Calu3 (cell line): ENCODE results near the gene CHST5. TPM values are rescaled to one million over a fixed set of nuclear protein-coding genes. Genes with fewer than 3 reads are reported as not detected.

ENCODE experiments used
- Bru-seq: library from RNA; stranded (reverse); fragments of 400-500 nt; gene quantifications from one replicate; lab custom pipeline; 2021; lab: Mats Ljungman, UMichigan
- BruChase-seq, 2 experiments: library from RNA; stranded (reverse); fragments of 400-500 nt; gene quantifications; one replicate each; lab custom pipeline; 2021; lab: Mats Ljungman, UMichigan
- BruUV-seq: library from RNA; stranded (reverse); fragments of 400-500 nt; replicated peaks from 2 replicates; lab custom pipeline; 2021; lab: Mats Ljungman, UMichigan
- CTCF ChIA-PET: fragments of 300-600 bp; sonication (Branson Sonifier 250); formaldehyde crosslinking; loops from one replicate; lab custom pipeline; 2022; ENCODE audit warnings: antibody characterized with exemption; lab: Charles Lee
- DNase-seq: peaks from one replicate; pipeline ENCODE4 v3.0.0; 2022
- H3K27ac Mint-ChIP-seq: one replicate; pipeline ENCODE4 v1.8.0; 2022; ENCODE audit warnings: mixed read lengths; ENCODE audit not compliant: unreplicated experiment
- H3K27me3 Mint-ChIP-seq: one replicate; pipeline ENCODE4 v1.8.0; 2022; ENCODE audit warnings: mixed read lengths; ENCODE audit not compliant: unreplicated experiment
- H3K36me3 Mint-ChIP-seq: one replicate; pipeline ENCODE4 v1.8.0; 2022; ENCODE audit warnings: mild to moderate bottlenecking, moderate library complexity, mixed read lengths; ENCODE audit not compliant: insufficient read depth, unreplicated experiment
- H3K4me1 Mint-ChIP-seq: one replicate; pipeline ENCODE4 v1.8.0; 2022; ENCODE audit warnings: mild to moderate bottlenecking, low read depth, mixed read lengths; ENCODE audit not compliant: unreplicated experiment
- H3K4me3 Mint-ChIP-seq: one replicate; pipeline ENCODE4 v1.8.0; 2022; ENCODE audit warnings: mild to moderate bottlenecking, low read depth, moderate library complexity, mixed read lengths; ENCODE audit not compliant: unreplicated experiment
- H3K9me3 Mint-ChIP-seq: one replicate; pipeline ENCODE4 v1.8.0; 2022; ENCODE audit warnings: low read depth, mixed read lengths; ENCODE audit not compliant: unreplicated experiment
- CTCF ChIP-seq: fragments of 200-600 bp; IDR thresholded peaks from one replicate; pipeline ENCODE4 v1.8.0; 2022; ENCODE audit warnings: antibody characterized with exemption; ENCODE audit not compliant: unreplicated experiment
- intact Hi-C: fragments of 100-400 bp; cut with micrococcal nuclease; formaldehyde crosslinking; loops from one replicate; pipeline ENCODE4 v1.10.0; 2022; ENCODE audit not compliant: unreplicated experiment
- long read RNA-seq: library from polyadenylated mRNA; stranded (forward); transcript quantifications from one replicate; pipeline ENCODE4 v2.0.0, GENCODE V29; 2022
- total RNA-seq: library from RNA; stranded (reverse); gene quantifications from 2 replicates; pipeline ENCODE4 v1.2.3, GENCODE V29; 2022

CHST5 gene
- total RNA-seq (0.42 and 0.64 TPM in 2 replicates), Bru-seq, nascent RNA (percentile 37 among the genes with signal in this experiment), BruChase-seq, experiment 1, labeled RNA remaining after a 6-hour chase (percentile 36 among the genes with signal in this experiment), BruChase-seq, experiment 2, labeled RNA remaining after a 2-hour chase (percentile 37 among the genes with signal in this experiment)
- long read RNA-seq = 0 reads

GRCh38 chr16:75535901-75536300, at the start of gene CHST5:
TSS of gene CHST5 (minus strand) at chr16:75536108. CDS start at chr16:75530384, 5,724 bp downstream.
- Mint-ChIP-seq H3K4me1 (no peaks in the 10 kb centered on the region), H3K9me3 (no peaks in the 10 kb centered on the region), H3K27ac (no peak within 1 kb of the TSS), H3K36me3 (peaks cover 5% of the 10 kb centered on the region), H3K27me3 (no peaks in the 10 kb centered on the region), H3K4me3 (no peak within 1 kb of the TSS)
- no peak for DNase-seq
- no peak for TF ChIP-seq CTCF
- CTCF ChIA-PET = no interaction called here
- intact Hi-C loops = no loop called here
- BruUV-seq = no TSS peak

- Mint-ChIP-seq H3K36me3 (no peaks in the 10 kb centered on the region), H3K4me1 (no peaks in the 10 kb centered on the region), H3K27me3 (no peaks in the 10 kb centered on the region), H3K27ac (no peak overlapping the region), H3K9me3 (no peaks in the 10 kb centered on the region), H3K4me3 (no peak overlapping the region)
- CTCF ChIA-PET = interaction anchor here (0.7 to 1.2 kb wide), 2 partner anchors 9 to 129 kb away, joined by 3 to 7 read pairs; no protein-coding TSS in a partner anchor
- BruUV-seq = no TSS peak
- no peak for TF ChIP-seq CTCF
- intact Hi-C loops = no loop called here
- DNase-seq = no peak
Measured at GRCh38 chr16:75584108-75584507, 48.2 kb upstream of the CHST5 start.

DNA sequence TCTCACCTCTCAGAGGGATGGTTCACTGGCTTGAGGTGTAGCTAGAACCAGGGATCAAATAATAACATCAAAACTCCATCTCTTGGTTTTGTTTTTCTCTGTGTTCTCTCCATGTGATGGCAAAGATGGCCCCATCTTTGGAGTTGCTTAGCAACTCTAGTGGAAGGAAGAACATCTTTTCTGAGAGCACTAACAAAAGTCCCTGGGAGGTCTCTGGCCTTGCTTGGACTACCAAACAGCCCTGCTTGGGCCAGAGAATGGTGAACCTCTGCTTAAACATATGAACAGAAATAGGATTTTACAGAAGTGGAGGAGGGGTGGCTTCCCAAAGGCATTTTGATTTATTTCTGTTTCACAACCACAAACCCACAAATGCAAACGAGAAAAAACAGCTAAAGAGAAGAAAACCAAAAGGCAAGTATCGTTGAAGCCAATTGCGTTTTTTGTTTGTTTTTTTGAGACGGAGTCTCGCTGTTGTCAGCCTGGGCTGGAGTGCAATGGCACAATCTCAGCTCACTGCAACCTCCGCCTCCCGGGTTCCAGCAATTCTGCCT, 43.5 kb upstream of the CHST5 start:
- Mint-ChIP-seq H3K4me3 (no peak overlapping the region), H3K27ac (no peak overlapping the region), H3K36me3 (peaks cover 12% of the 10 kb centered on the region), H3K9me3 (no peaks in the 10 kb centered on the region), H3K27me3 (no peaks in the 10 kb centered on the region), H3K4me1 (no peaks in the 10 kb centered on the region)
- no peak for DNase-seq
- CTCF ChIA-PET = interaction anchor here (0.6 kb wide), 1 partner anchor 42 kb away, joined by 3 read pairs; no protein-coding TSS in a partner anchor
- BruUV-seq = no TSS peak
- no peak for TF ChIP-seq CTCF
- intact Hi-C loops = no loop called here

GRCh38 chr16:75578725-75579124, 42.8 kb upstream of the CHST5 start:
- CTCF ChIA-PET = no interaction called here
- H3K4me1 Mint-ChIP-seq = no peaks in the 10 kb centered on the region
- H3K4me3 Mint-ChIP-seq = no peak overlapping the region
- H3K27me3 Mint-ChIP-seq = no peaks in the 10 kb centered on the region
- TF ChIP-seq CTCF = no peak
- no peak for DNase-seq
- intact Hi-C loops = no loop called here
- H3K9me3 Mint-ChIP-seq = no peaks in the 10 kb centered on the region
- H3K27ac Mint-ChIP-seq = no peak overlapping the region
- no TSS peak for BruUV-seq
- peaks cover 12% of the 10 kb centered on the region for H3K36me3 Mint-ChIP-seq
